ENCODE data around the gene APOBEC3F. TPM values are rescaled to one million over a fixed set of nuclear protein-coding genes. Genes with fewer than 3 reads are reported as not detected.
A peak's percentile ranks its signal among the peaks of the same experiment; 100 is the strongest.
"Not testable (repeated sequence)": the region's sequence is repeated elsewhere in the genome, so short reads cannot be mapped to it uniquely, and the experiment has no call there.

The APOBEC3F gene
- polyA plus RNA-seq, 1 donor from 2014 or later, result 33.0 TPM

DNA sequence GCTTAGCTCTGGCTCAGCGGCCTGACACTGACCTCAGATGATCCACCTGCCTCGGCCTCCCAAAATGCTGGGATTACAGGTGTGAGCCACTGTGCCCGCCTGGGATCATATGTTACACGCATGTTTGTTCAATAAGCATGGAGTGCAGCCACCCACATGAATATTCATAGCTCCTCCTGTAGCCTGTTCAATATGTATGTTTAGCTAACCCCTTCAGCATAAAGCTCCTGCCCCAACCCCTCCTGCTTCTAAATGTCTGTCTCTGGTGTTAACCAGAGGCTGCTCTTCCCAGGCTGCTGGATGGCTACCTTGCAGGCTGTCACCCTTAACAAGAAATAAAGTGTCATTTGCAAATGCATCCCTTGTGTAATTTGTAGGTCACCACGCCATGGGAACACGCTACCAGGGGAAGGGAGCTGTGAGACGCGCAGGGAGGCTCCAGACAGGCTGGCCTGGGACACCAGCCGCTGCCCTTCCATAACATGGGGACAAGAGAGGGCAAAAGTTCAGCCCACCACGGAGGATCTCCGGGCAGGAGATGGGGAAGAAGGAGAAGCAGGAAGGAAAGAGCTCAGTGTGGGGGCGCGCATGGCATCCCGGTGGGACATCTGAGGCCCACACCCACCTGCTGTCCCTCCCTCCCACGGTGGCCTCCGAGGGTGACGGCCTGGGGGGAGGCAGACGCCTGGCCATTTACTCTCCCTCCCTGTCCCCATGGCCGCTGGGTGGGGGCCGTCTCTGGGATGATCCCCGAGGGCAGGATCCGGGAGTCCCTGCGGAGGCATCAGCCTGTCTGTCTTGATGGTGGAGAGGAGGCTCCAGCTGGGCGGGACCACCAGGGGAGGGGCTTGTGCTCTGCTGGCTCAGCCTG, 35.7 kb downstream of the APOBEC3F start:
- Mint-ChIP-seq H3K27ac (peak overlapping the region; percentile 81 to 95 (median 86)), H3K4me3 (peak overlapping the region; percentile 68 to 95 (median 88)), H3K4me1 (peaks cover 44 to 57% (median 54%) of the 10 kb centered on the region in 3 donors)
- H3K9me3 Mint-ChIP-seq, H3K27me3 Mint-ChIP-seq, H3K36me3 Mint-ChIP-seq: not testable (repeated sequence)

DNA sequence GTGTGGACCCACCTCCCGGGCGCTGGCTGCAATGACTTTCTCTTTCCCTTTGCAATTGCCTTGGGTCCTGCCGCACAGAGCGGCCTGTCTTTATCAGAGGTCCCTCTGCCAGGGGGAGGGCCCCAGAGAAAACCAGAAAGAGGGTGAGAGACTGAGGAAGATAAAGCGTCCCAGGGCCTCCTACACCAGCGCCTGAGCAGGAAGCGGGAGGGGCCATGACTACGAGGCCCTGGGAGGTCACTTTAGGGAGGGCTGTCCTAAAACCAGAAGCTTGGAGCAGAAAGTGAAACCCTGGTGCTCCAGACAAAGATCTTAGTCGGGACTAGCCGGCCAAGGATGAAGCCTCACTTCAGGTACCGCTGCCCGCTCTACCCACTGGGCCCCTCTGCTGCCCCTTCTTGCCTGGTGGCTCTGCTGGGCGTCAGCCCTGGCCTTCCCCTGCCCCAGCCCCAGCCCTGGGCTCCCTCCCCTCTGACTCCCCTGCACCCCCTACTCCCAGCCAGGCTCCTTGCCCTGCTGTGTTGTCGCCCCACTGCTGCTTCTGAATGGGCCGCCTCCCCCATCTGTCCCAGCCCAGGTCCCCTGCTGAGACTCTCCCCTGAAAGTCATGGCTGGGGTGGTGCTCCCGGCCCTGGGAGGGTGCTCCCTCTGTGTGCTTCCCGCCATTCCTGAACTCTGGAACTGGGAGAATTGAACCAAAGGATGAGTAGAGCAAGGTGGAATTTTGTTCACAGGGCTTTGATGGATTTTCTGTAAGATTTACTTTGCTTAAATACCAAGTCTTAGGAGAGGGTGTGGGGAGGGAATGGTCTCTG, 36.6 kb downstream of the APOBEC3F start, which contains the start of gene APOBEC3G:
Gene APOBEC3G (plus strand): TSS at position 250 of the 815 bp plus-strand sequence. CDS start 87 bp downstream, at position 337.
- H3K27me3 Mint-ChIP-seq, H3K9me3 Mint-ChIP-seq, H3K36me3 Mint-ChIP-seq: not testable (repeated sequence)
- peaks cover 45 to 55% (median 55%) of the 10 kb centered on the region in 3 donors for H3K4me1 Mint-ChIP-seq
- H3K27ac Mint-ChIP-seq, result peak within 1 kb of the TSS; percentile 86 to 95 (median 91)
- peak within 1 kb of the TSS; percentile 68 to 95 (median 90) for H3K4me3 Mint-ChIP-seq

DNA sequence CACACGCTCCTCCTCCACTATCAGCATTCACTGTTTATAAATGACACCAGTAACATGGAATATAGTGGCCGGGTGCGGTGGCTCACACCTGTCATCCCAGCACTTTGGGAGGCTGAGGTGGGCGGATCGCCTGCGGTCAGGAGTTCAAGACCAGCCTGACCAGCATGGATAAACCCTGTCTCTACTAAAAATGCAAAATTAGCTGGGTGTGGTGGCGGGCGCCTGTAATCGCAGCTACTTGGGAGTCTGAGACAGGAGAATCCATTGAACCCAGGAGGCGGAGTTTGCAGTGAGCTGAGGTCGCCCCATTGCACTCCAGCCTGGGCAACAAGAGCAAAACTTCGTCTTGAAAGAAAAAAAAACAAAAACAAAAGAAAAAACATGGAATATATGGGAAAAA, 37.2 kb downstream of the APOBEC3F start:
- peak overlapping the region; percentile 68 to 95 (median 90) for H3K4me3 Mint-ChIP-seq
- not testable (repeated sequence) for H3K9me3 Mint-ChIP-seq, H3K27me3 Mint-ChIP-seq, H3K36me3 Mint-ChIP-seq
- peak overlapping the region; percentile 86 to 95 (median 91) for H3K27ac Mint-ChIP-seq
- peaks cover 39 to 52% (median 49%) of the 10 kb centered on the region in 3 donors for H3K4me1 Mint-ChIP-seq

DNA sequence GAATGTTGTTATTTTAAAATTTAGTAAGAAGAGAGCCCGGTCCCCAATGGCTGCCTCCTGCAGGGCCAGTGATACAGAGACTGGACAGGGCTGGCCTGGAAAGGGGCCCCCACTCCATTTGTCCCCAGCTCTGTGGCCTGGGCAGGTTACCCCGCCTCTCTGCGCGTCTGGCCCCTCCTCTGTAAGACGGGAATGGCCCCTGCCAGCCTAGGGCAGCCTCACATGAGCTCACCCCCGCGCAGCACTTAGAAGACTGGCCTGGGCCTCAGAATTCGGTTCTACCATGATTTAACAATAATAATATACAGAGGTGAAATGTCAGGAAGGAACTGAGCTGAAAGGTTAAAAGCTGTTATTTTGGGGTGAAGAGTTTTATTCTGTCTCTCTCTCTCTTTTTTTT, 37.7 kb downstream of the APOBEC3F start:
- H3K9me3 Mint-ChIP-seq, result no peaks in the 10 kb centered on the region
- peak overlapping the region; percentile 78 to 95 (median 86) for H3K27ac Mint-ChIP-seq
- peak overlapping the region; percentile 41 to 93 (median 78) for H3K4me3 Mint-ChIP-seq
- no peaks in the 10 kb centered on the region for H3K27me3 Mint-ChIP-seq
- H3K4me1 Mint-ChIP-seq, result peaks cover 38 to 50% (median 48%) of the 10 kb centered on the region in 3 donors
- peaks cover 4% of the 10 kb centered on the region for H3K36me3 Mint-ChIP-seq

DNA sequence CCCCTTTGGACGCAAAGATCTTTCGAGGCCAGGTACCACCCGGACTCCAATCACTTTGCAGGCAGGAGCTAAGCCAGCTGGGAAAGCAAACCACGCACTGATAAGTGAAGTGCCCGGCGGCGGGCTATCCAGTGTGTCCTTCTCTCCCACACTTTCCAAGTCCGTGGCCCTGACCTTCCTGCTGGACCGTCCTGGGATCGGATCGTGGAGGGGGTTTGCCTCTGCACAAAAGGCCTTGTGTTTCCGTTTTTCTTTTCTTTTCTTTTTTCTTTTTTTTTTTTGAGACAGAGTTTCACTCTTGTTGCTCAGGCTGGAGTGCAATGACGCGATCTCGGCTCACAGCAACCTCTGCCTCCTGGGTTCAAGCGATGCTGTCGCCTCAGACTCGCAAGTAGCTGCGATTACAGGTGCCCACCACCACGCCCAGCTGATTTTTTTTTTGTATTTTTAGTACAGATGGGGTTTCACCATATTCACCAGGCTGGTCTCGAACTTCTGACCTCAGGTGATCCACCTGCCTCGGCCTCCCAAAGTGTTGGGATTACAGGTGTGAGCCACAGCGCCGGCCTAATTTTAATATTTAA, 38.5 kb downstream of the APOBEC3F start:
- not testable (repeated sequence) for H3K9me3 Mint-ChIP-seq, H3K27me3 Mint-ChIP-seq, H3K36me3 Mint-ChIP-seq
- Mint-ChIP-seq H3K4me3 (peak overlapping the region in 2 of 4 donors; percentile 65 to 68), H3K4me1 (peaks cover 34 to 45% (median 40%) of the 10 kb centered on the region in 3 donors), H3K27ac (peak overlapping the region in 1 of 3 donors; percentile 86)

DNA sequence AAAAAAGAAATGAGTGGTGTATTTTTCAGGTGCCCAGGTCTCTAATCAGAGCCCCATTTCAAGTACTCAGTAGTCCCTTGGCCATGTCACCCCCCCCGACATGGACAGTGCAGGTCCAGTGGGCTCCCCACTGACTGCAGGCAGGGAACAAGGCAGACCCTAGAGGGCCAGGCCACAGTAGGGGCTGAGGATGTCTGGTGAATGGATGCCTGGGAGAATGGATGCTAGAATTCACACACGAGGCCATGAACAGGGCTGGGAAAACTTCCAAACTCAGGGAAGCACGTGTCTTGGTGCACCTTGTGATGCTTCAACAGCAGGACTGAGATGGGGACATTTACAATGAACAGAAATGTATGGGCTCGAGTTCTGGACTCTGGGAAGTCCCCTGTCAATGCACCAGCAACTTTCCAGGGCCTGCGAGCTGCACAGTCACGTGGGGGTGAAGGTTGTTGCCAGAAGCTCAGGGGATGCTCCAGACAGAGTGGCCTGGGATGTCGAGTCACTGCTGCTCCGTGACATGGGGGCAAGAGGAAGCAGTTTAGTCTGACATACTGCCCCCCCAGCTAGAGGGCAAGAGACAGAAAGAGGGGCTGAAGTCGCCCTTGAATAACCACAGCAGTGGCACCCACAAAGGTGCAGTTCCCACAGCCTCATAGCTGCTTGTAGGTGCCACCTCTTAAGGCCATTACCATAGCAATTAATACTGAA, 39.5 kb downstream of the APOBEC3F start:
- H3K27ac Mint-ChIP-seq, result peak overlapping the region; percentile 82 to 89 (median 89)
- no peaks in the 10 kb centered on the region for H3K9me3 Mint-ChIP-seq
- H3K4me1 Mint-ChIP-seq, result peaks cover 29 to 41% (median 34%) of the 10 kb centered on the region in 3 donors
- H3K27me3 Mint-ChIP-seq, result no peaks in the 10 kb centered on the region
- peaks cover 4% of the 10 kb centered on the region for H3K36me3 Mint-ChIP-seq
- H3K4me3 Mint-ChIP-seq, result peak overlapping the region; percentile 3 to 75 (median 46)

DNA sequence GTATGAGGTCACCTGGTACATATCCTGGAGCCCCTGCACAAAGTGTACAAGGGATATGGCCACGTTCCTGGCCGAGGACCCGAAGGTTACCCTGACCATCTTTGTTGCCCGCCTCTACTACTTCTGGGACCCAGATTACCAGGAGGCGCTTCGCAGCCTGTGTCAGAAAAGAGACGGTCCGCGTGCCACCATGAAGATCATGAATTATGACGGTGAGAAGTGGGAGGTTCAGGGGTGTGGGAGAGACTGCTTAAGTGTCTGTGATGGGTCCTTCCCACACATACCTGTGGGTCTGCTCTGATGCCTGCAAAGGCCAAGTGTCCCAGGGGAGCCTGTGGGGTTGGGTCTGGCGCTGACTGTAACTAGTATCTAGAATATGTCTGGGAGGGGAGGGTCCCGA, 40.4 kb downstream of the APOBEC3F start:
- Mint-ChIP-seq H3K27ac (peak overlapping the region in 2 of 3 donors; percentile 89), H3K9me3 (no peaks in the 10 kb centered on the region), H3K36me3 (peaks cover 4% of the 10 kb centered on the region), H3K27me3 (no peaks in the 10 kb centered on the region), H3K4me1 (peaks cover 23 to 36% (median 27%) of the 10 kb centered on the region in 3 donors), H3K4me3 (peak overlapping the region in 2 of 4 donors; percentile 56 to 75)

DNA sequence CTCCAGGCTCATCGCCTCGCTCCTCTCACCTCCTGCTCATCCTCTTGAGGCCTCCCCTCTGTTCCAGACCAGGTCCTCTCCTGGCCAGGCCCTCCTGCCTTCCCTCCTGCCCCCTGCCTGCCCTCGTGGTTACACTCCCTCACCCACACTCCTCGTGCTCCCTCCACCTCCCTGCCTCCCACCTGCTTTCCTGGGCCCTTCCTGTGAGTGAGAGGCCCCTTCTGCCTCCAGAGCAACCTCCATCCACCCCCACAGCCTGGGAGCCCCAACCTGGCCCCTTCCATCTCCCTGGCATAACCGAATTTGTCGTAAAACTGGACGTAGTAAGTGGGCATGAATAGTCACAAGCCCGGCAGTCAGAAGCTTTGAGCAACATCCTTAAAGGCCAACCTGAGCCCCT, 40.9 kb downstream of the APOBEC3F start:
- Mint-ChIP-seq H3K4me3 (peak overlapping the region in 2 of 4 donors; percentile 56 to 75), H3K4me1 (peaks cover 20 to 31% (median 22%) of the 10 kb centered on the region in 3 donors)

DNA sequence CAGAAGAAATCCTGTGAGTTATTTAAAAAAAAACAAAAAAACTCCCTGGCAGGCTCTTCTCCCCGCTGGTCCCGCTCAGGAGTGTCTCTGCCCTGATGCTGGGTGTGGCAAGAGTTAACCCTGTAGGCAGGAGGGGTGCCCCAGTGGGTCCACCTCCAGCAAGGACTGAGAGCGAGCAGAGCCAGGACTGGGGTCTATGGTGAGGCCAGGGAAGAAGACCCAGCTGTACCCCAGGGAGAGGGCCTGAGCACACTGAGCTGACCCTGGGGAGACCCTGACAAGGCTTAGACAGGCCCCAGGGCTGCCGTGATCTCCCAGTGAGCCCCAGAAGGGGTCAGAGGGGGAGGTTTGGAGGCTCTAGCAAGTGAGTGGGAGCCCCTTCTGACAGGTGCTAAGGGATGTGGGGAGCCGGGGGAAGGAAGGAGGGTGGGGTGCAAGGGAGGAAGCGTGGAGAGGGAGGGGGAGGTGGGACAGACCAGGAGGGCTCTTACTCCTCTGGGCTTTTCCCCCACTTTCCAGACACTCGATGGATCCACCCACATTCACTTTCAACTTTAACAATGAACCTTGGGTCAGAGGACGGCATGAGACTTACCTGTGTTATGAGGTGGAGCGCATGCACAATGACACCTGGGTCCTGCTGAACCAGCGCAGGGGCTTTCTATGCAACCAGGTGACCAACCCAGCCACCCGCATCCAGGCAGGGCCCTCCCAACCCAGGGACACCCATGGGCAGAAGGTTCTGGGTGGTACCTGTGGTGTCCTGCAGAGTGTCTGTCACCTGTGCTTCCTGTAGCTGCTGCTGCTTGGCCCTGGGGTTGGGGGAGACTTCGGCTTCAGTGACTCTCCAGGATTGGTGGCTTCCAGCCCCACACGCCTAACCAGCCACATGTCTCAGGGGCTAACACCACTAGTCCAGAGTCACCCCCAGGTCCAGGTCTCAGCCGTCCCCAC, 42.8 kb downstream of the APOBEC3F start:
- peaks cover 13 to 22% (median 14%) of the 10 kb centered on the region in 3 donors for H3K4me1 Mint-ChIP-seq
- peak overlapping the region in 1 of 3 donors; percentile 82 for H3K27ac Mint-ChIP-seq
- H3K9me3 Mint-ChIP-seq, result no peaks in the 10 kb centered on the region
- H3K36me3 Mint-ChIP-seq, result peaks cover 8% of the 10 kb centered on the region
- peak overlapping the region in 1 of 4 donors; percentile 27 for H3K4me3 Mint-ChIP-seq
- no peaks in the 10 kb centered on the region for H3K27me3 Mint-ChIP-seq

More for the DNA sequence above, 40.9 kb downstream of the APOBEC3F start:
- H3K27me3 Mint-ChIP-seq, result no peaks in the 10 kb centered on the region
- peaks cover 8% of the 10 kb centered on the region for H3K36me3 Mint-ChIP-seq
- no peaks in the 10 kb centered on the region for H3K9me3 Mint-ChIP-seq
- H3K27ac Mint-ChIP-seq, result peak overlapping the region; percentile 73 to 89 (median 89)

DNA sequence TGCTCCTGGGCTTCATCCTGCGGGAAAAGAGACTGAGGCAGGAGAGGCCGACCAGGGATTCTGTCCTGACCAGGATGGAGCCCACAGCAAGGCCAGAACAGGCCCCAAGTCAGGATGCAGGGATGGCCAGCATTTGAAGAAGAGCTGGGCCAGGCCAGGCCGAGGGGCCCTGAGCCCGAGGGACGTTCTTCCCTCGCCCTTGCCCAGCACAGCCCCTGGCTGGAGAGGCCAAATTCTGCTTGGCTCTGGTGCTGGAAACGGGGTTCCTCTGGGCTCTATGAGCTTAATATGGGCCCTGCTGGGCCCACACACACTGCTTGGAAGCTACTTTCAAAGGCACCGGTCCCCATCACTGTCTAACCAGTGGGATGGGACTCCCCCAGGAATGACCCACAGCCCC, 44.0 kb downstream of the APOBEC3F start:
- H3K4me3 Mint-ChIP-seq, result no peak overlapping the region
- peaks cover 8% of the 10 kb centered on the region for H3K36me3 Mint-ChIP-seq
- no peaks in the 10 kb centered on the region for H3K9me3 Mint-ChIP-seq
- H3K27me3 Mint-ChIP-seq, result no peaks in the 10 kb centered on the region
- H3K27ac Mint-ChIP-seq, result peak overlapping the region in 1 of 3 donors; percentile 10
- H3K4me1 Mint-ChIP-seq, result peaks cover 13 to 20% (median 14%) of the 10 kb centered on the region in 3 donors

DNA sequence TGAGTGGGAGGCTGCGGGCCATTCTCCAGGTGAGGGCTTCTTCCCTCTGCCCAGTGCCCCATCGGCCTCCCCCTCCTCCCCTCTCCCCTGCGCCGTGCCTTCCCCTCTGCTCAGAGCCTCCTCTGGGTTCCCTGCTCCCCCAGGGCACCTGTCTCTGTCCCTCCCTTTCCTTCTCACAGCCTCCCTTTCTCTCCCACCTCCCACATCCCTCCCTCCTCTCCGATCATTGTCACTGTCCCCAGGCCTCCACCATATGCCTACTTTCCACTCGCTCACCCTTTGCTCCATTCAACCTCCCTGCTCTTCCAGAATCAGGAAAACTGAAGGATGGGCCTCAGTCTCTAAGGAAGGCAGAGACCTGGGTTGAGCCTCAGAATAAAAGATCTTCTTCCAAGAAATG, 46.4 kb downstream of the APOBEC3F start:
- Mint-ChIP-seq H3K27me3 (no peaks in the 10 kb centered on the region), H3K4me1 (peaks cover 2 to 20% (median 11%) of the 10 kb centered on the region in 3 donors), H3K36me3 (peaks cover 5% of the 10 kb centered on the region), H3K27ac (no peak overlapping the region), H3K9me3 (no peaks in the 10 kb centered on the region), H3K4me3 (no peak overlapping the region)

DNA sequence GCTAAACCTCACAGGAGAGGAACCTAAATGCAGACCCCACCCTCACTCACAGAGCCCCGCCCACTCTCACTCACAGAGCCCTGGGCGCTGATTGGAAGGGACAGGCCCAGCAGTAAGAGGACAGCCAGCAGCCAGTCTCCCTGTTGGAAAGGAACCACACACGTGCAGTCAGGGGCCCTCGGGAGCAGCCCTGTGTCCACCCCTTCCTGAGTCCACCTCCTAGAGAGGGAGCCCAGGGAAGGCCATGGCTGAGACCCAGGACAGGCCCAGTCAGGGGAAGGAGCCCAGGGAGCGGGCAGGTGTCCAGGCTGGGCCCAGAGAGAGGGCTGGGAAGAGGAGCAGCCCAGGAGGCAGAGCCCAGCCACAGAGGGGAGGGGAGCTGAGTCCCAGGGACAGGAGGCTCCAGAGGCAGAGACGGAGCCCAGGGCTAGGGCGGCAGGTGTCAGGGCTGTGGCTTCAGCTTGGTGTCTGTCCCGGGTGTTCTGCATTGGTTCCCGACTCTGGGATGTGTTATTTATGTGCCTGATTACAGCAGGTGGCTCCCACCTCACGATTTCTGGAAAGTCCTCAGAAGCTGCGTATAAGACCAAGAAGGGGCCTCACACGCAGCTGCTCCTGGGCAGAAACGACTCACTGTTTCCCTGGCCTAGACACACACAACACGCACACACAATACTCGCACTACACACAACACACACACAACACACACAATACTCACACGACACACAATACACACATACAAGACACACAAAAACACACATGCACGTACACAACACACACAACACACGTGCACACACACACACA, 47.4 kb downstream of the APOBEC3F start:
- H3K9me3 Mint-ChIP-seq, result no peaks in the 10 kb centered on the region
- H3K36me3 Mint-ChIP-seq, result peaks cover 5% of the 10 kb centered on the region
- H3K27ac Mint-ChIP-seq, result peak overlapping the region in 2 of 3 donors; percentile 18 to 78
- H3K4me1 Mint-ChIP-seq, result peaks cover 12 to 26% (median 18%) of the 10 kb centered on the region in 3 donors
- peak overlapping the region in 2 of 4 donors; percentile 41 to 63 for H3K4me3 Mint-ChIP-seq
- H3K27me3 Mint-ChIP-seq, result no peaks in the 10 kb centered on the region

DNA sequence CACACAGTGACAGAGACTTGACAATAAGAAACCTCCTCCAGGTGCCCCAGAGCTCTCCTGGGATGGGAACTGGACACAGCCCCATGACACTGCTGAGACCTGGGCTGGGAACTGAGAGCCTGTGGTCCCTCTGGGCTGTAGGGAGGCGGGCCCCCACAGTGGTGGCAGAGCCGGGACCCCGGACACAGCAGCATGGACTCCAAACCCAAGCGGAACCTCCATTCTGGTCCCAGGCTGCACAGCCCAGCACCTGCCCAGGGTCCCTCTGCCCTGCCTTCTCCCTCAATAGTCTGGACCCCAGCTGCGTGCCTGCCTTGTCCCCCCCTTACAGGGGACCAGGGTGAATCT, 48.0 kb downstream of the APOBEC3F start:
- Mint-ChIP-seq H3K27me3 (no peaks in the 10 kb centered on the region), H3K4me1 (peaks cover 12 to 26% (median 18%) of the 10 kb centered on the region in 3 donors), H3K4me3 (no peak overlapping the region), H3K27ac (peak overlapping the region in 2 of 3 donors; percentile 18 to 78), H3K36me3 (peaks cover 5% of the 10 kb centered on the region), H3K9me3 (no peaks in the 10 kb centered on the region)
